ENCODE results near the gene LTBP2.

DNA sequence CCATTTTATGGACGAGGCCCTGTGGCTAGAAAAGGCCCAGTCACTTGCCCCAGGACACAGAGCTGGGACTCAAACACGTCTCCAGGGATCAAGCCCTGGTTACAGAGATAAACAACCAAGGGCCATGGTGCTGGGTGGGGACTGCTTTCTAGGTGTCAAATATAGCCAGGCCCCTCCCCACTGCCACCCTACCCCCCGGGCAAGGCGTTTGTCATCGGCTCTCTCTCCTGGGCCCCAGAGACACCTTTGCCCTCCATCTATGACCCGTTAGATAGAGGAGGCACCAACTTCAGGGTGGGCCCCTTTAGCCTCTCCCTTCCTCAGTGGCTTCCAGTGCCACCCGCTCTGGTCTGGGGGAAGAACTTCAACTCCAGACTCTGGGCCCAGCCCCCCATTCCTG, 18.0 kb downstream of the LTBP2 start:
- TF ChIP-seq, protein P1, sequence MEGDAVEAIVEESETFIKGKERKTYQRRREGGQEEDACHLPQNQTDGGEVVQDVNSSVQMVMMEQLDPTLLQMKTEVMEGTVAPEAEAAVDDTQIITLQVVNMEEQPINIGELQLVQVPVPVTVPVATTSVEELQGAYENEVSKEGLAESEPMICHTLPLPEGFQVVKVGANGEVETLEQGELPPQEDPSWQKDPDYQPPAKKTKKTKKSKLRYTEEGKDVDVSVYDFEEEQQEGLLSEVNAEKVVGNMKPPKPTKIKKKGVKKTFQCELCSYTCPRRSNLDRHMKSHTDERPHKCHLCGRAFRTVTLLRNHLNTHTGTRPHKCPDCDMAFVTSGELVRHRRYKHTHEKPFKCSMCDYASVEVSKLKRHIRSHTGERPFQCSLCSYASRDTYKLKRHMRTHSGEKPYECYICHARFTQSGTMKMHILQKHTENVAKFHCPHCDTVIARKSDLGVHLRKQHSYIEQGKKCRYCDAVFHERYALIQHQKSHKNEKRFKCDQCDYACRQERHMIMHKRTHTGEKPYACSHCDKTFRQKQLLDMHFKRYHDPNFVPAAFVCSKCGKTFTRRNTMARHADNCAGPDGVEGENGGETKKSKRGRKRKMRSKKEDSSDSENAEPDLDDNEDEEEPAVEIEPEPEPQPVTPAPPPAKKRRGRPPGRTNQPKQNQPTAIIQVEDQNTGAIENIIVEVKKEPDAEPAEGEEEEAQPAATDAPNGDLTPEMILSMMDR (IDR thresholded peaks at IDR 0.05; ENCODE audit: poor library complexity, severe bottlenecking) = no peak
- no peak for TF ChIP-seq POLR2AphosphoS5 (IDR thresholded peaks at IDR 0.05)
- TF ChIP-seq EZH2 (IDR thresholded peaks at IDR 0.05; ENCODE audit: borderline replicate concordance, insufficient read depth, low read length, poor library complexity, severe bottlenecking) = no peak
- no peak for TF ChIP-seq MXI1 (conservative IDR thresholded peaks at IDR 0.05; ENCODE audit: poor library complexity, severe bottlenecking)
- no peak for TF ChIP-seq TAF1 (IDR thresholded peaks at IDR 0.05; ENCODE audit: low read depth)
- TF ChIP-seq, protein P2, sequence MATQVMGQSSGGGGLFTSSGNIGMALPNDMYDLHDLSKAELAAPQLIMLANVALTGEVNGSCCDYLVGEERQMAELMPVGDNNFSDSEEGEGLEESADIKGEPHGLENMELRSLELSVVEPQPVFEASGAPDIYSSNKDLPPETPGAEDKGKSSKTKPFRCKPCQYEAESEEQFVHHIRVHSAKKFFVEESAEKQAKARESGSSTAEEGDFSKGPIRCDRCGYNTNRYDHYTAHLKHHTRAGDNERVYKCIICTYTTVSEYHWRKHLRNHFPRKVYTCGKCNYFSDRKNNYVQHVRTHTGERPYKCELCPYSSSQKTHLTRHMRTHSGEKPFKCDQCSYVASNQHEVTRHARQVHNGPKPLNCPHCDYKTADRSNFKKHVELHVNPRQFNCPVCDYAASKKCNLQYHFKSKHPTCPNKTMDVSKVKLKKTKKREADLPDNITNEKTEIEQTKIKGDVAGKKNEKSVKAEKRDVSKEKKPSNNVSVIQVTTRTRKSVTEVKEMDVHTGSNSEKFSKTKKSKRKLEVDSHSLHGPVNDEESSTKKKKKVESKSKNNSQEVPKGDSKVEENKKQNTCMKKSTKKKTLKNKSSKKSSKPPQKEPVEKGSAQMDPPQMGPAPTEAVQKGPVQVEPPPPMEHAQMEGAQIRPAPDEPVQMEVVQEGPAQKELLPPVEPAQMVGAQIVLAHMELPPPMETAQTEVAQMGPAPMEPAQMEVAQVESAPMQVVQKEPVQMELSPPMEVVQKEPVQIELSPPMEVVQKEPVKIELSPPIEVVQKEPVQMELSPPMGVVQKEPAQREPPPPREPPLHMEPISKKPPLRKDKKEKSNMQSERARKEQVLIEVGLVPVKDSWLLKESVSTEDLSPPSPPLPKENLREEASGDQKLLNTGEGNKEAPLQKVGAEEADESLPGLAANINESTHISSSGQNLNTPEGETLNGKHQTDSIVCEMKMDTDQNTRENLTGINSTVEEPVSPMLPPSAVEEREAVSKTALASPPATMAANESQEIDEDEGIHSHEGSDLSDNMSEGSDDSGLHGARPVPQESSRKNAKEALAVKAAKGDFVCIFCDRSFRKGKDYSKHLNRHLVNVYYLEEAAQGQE (IDR thresholded peaks at IDR 0.05; ENCODE audit: borderline replicate concordance) = no peak
- TF ChIP-seq RAD21 (conservative IDR thresholded peaks at IDR 0.05) = no peak
- no peak for TF ChIP-seq EP300 (conservative IDR thresholded peaks at IDR 0.05; ENCODE audit: poor library complexity, severe bottlenecking)

Measured in neural cell (in vitro differentiated cells).